Chondrocyte (in vitro differentiated cells): ENCODE data around the gene ADAMTS3. TPM values are rescaled to one million over a fixed set of nuclear protein-coding genes. Genes with fewer than 3 reads are reported as not detected.
A peak's percentile ranks its signal among the peaks of the same experiment; 100 is the strongest.

Experiments used
- DNase-seq: peaks from one replicate; pipeline ENCODE4 v3.0.0; 2021; ENCODE audit warnings: mixed read lengths, low spot score
- H3K27ac Mint-ChIP-seq: one replicate; pipeline ENCODE4 v1.8.0; 2021; ENCODE audit warnings: mild to moderate bottlenecking, moderate library complexity, mixed read lengths; ENCODE audit not compliant: unreplicated experiment
- H3K27me3 Mint-ChIP-seq: 2 replicates; pipeline ENCODE4 v1.8.0; 2021; ENCODE audit warnings: low read depth, mixed read lengths
- H3K36me3 Mint-ChIP-seq: 2 replicates; pipeline ENCODE4 v1.8.0; 2021; ENCODE audit warnings: low read depth, mixed read lengths
- H3K4me1 Mint-ChIP-seq: 2 replicates; pipeline ENCODE4 v1.8.0; 2021; ENCODE audit warnings: low read depth, mild to moderate bottlenecking, mixed read lengths
- H3K4me3 Mint-ChIP-seq: one replicate; pipeline ENCODE4 v1.8.0; 2021; ENCODE audit warnings: mild to moderate bottlenecking, moderate library complexity, mixed read lengths; ENCODE audit not compliant: unreplicated experiment
- H3K9me3 Mint-ChIP-seq: 2 replicates; pipeline ENCODE4 v1.8.0; 2021; ENCODE audit warnings: low read depth, mixed read lengths
- total RNA-seq: library from RNA; stranded (reverse); gene quantifications from 3 replicates; pipeline ENCODE4 v1.2.1, GENCODE V29; 2021
- TF ChIP-seq, protein P1 (sequence below): fragments of 200-600 bp; sonication (generic); IDR thresholded peaks from 2 replicates; pipeline ENCODE4 v1.5.0; 2021; ENCODE audit warnings: antibody characterized with exemption, mild to moderate bottlenecking, moderate library complexity

The ADAMTS3 gene
- total RNA-seq, 1 donor from 2014 or later = 0.60 TPM

DNA sequence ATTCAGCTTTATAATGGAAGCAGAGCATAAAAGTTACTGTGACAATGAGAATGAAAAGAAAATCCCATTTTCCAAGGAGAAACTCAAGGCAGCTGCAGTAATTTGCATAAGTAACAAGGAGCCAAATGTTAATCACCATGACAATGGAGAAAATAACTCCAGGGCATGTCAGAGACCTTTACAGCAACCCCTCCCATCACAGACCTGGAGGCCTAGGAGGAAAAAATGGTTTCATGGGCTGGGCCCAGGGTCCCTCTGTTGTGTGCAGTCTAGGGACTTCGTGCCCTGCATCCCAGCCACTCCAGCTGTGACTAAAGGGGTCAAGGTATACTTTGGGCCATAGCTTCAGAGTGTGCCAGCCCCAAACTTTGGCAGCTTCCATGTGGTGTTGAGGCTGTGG, 313.8 kb downstream of the ADAMTS3 start:
- Mint-ChIP-seq H3K4me1 (no peaks in the 10 kb centered on the region), H3K27ac (no peak overlapping the region), H3K4me3 (no peak overlapping the region), H3K27me3 (peaks cover 18% of the 10 kb centered on the region), H3K36me3 (no peaks in the 10 kb centered on the region), H3K9me3 (no peaks in the 10 kb centered on the region)
- TF ChIP-seq, protein P1, sequence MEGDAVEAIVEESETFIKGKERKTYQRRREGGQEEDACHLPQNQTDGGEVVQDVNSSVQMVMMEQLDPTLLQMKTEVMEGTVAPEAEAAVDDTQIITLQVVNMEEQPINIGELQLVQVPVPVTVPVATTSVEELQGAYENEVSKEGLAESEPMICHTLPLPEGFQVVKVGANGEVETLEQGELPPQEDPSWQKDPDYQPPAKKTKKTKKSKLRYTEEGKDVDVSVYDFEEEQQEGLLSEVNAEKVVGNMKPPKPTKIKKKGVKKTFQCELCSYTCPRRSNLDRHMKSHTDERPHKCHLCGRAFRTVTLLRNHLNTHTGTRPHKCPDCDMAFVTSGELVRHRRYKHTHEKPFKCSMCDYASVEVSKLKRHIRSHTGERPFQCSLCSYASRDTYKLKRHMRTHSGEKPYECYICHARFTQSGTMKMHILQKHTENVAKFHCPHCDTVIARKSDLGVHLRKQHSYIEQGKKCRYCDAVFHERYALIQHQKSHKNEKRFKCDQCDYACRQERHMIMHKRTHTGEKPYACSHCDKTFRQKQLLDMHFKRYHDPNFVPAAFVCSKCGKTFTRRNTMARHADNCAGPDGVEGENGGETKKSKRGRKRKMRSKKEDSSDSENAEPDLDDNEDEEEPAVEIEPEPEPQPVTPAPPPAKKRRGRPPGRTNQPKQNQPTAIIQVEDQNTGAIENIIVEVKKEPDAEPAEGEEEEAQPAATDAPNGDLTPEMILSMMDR = no peak
- DNase-seq = peak; percentile 39

DNA sequence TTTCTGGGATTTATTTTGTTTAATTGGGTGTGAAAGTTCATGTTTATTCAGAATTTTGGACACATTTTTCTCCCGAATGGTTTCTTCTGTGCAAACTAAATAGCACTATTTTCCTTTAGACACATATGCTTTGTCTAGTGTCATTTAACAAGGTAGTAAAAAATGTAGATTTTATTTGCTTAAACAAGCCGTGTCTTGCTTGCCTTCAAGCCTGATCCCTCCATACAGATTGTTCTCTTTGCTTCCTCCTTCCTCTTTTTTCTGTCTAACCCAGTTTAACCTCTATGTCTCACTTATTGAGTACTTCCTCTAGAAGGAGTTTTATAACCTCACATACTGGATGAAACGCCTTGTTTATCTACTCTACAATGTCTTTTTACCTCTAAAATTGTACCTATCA, 325.4 kb downstream of the ADAMTS3 start:
- DNase-seq = no peak
- no peak overlapping the region for H3K27ac Mint-ChIP-seq
- peaks cover 19% of the 10 kb centered on the region for H3K27me3 Mint-ChIP-seq
- TF ChIP-seq, protein P1 = no peak
- no peaks in the 10 kb centered on the region for H3K9me3 Mint-ChIP-seq
- H3K4me3 Mint-ChIP-seq = no peak overlapping the region
- H3K36me3 Mint-ChIP-seq = no peaks in the 10 kb centered on the region
- no peaks in the 10 kb centered on the region for H3K4me1 Mint-ChIP-seq

DNA sequence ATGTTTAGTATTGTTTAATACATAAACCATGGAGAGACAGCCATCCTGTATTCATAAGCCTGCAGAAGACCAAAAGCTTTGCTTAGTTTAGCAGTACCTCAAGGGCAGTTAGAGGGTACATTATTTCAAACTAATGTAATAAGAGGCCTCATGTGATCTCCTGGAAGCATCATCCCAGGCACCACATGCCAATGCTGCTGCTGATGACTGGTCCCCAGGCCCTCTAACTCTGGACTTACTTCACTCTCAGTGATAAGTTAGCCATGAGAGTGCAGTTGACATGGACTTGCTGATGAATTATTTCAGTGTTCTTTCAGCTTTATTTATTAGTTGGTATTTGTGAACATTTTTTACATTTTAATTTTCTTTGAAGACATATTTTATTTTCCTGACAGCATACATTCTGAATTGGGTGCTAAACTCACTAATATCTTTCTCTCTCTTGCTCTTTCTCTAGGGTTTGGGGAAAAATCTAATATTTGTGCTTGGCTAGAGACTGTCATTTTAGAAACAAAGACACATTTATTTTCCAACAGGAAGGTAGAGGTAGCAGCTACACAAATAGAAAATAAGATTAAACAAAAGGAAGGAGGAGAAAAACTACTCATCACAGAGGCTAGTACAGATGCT, 329.4 kb downstream of the ADAMTS3 start:
- Mint-ChIP-seq H3K36me3 (no peaks in the 10 kb centered on the region), H3K9me3 (peaks cover 8% of the 10 kb centered on the region), H3K4me3 (no peak overlapping the region), H3K27ac (no peak overlapping the region), H3K27me3 (peaks cover 12% of the 10 kb centered on the region), H3K4me1 (no peaks in the 10 kb centered on the region)
- DNase-seq = no peak
- TF ChIP-seq, protein P1 = no peak
